GM21367 (cell line): ENCODE data around the gene DYNLRB1.

Source experiments
- ATAC-seq: cut with Tn5 transposase; IDR thresholded peaks from one replicate; pipeline ENCODE4 v1.9.1; 2021; ENCODE audit not compliant: unreplicated experiment

Gene DYNLRB1

GRCh38 chr20:34553366-34553867 is 37.2 kb downstream of the DYNLRB1 start:
- no peak for ATAC-seq

GRCh38 chr20:34557936-34558319 is 41.7 kb downstream of the DYNLRB1 start:
- no peak for ATAC-seq

DNA sequence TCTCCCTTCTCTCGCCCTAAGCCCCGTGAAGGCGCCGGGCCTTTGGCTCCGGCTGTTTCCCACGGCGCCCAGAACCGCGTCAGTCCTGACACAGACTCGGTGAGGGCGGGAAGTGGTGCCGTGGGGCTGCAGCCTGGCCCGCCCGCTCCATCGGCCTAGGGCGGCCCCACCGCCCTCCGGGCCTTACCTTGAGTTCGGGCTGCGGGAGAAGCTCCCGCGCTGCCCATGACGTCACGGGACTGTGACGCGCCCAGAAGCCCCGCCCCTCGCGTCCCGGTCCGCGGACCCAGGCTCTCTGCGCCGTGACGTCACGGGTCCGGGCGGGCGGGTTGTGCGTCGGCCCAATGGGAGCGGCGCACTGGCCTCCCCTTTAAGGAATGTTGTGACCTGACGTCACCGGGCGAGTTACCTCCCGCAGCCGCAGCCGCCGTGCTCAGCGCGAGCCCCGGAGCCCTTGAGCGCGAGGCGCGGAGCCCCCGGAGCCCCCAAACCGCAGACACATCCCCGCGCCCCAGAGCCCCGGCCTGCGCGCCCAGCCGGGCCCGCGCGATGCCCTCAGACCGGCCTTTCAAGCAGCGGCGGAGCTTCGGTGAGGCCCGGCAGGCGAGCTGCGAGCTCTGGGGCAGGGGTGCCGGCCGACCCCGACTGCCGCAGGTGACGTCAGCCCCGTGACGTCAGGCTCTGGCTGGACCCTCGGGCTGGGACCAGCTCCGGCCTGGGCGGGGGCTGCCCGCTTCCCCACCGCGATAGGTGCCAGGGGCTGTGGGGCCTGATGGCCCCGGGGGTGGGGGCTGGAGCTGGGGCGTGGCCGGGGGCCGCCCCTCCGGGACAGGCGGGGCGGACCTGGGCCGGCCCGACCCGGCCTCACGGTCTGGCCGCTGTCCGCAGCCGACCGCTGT is 42.3 kb downstream of the DYNLRB1 start, which contains the start of gene MAP1LC3A:
Gene MAP1LC3A (plus strand): TSS at position 399 of the 899 bp plus-strand sequence. CDS start 151 bp downstream, at position 550.
- ATAC-seq: no peak

GRCh38 chr20:34559311-34560140 is 43.3 kb downstream of the DYNLRB1 start:
- ATAC-seq: no peak

GRCh38 chr20:34560141-34560523 is 43.9 kb downstream of the DYNLRB1 start:
- no peak for ATAC-seq

- ATAC-seq: no peak
Observed at GRCh38 chr20:34560614-34561013, 44.4 kb downstream of the DYNLRB1 start.

- no peak for ATAC-seq
Observed at GRCh38 chr20:34561661-34562060, 45.4 kb downstream of the DYNLRB1 start.

DNA sequence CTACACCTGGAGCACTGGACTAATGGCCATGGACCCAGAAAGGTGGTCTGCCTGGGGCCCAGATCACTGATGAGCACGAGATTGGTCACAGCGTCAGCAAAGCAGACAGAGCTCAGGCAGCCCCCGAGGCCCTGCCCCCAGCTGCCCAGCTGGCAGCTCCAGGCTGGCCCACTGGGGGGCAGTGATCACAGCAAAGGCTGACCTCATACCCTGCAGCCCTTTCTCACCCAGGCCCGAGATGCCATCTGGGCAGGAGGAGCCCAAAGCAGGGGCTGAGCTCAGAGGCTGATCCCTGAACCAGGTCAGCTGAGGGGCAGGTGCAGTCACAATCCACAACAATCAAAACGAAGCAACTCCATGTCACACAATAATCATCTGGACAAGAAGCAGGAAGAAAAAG is 46.4 kb downstream of the DYNLRB1 start:
- no peak for ATAC-seq

GRCh38 chr20:34564833-34565232 is 48.6 kb downstream of the DYNLRB1 start:
- ATAC-seq: no peak

- no peak for ATAC-seq
Observed at GRCh38 chr20:34566978-34567891, 51.0 kb downstream of the DYNLRB1 start.

DNA sequence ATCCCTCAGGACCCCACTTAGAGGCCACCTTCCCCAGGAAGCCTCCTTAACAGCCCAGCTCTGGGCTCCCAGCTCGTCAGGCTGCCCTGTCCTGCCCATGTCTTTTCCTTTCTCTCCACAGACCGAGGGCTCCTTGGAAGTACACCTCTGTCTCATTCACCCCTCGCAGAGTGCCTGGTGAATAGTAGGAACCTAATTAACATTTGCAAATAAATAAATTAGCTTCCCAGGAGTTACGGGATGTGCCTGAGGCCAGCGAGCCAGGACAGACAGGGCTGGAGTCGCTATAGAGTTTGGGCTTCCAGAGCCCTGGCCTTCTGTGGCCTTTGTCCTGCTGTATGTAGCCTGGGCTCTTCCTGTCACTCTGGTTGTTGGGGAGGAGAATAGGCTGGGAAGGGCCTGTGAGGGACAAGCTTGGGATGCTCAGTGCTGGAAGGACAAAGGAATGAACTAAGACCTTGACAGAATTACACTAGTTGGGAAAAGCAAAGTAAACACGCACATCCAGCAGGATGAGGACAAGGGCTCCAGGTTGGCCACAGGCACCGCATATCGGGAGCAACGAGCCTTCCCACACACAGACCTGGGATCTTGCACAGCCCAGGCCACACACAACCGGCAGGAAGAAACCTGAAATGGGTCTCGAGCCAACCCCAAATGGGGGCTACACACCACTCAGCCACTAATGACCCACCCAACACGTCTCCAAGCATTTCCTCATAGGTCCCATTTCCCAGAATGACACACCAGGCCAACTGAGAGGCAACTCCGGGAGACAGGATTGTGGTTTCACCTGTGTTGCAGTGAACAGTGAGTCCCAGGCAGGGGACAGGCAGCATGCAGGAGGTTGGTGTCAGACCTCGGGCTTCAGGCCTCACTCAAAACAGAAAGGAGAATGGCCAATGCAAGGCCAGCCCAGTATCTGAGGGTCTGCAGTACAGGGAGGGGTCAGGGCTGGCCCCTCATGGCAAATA is 52.0 kb downstream of the DYNLRB1 start:
- no peak for ATAC-seq

GRCh38 chr20:34569598-34569997 is 53.4 kb downstream of the DYNLRB1 start:
- ATAC-seq: no peak

DNA sequence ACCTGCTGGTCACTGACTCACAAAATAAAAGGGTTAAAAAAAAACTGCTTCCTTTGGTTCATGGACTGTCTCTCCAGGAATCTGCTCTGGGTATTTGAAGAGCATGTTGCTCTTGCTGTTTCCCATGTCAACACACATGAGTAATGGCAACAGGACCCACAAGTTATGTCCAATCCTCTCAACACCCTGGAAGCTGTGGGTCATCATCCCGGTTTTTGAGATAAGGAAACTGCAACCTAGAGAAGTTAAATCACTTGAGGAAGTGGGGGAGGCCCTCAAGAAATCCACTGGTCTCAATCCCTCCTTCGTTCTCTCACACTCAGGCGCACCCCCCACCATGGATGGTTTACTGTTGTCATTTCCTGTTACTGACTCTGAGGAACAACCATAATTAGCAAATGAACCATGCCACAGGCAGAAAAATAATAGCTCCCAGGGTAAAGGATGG is 54.7 kb downstream of the DYNLRB1 start:
- no peak for ATAC-seq

DNA sequence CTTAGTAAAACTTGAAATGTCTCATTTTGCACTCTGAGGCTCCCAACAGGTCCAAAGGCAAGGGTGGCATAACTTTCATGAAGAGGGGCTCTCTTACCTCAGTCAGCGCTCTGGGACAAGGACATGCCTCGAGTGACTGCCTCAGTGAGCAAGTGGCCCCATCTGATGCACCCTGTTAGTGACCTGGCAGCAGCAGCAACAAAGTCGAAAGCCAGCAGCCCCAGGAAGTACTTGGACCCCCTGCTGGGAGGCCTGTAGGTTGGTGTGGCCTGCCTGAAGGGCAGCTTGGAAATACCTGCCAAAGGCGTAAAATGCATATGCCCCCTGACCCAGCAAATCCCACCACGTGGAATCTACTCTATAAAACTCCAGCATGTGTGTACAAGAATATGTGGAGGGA is 55.5 kb downstream of the DYNLRB1 start:
- ATAC-seq: no peak

DNA sequence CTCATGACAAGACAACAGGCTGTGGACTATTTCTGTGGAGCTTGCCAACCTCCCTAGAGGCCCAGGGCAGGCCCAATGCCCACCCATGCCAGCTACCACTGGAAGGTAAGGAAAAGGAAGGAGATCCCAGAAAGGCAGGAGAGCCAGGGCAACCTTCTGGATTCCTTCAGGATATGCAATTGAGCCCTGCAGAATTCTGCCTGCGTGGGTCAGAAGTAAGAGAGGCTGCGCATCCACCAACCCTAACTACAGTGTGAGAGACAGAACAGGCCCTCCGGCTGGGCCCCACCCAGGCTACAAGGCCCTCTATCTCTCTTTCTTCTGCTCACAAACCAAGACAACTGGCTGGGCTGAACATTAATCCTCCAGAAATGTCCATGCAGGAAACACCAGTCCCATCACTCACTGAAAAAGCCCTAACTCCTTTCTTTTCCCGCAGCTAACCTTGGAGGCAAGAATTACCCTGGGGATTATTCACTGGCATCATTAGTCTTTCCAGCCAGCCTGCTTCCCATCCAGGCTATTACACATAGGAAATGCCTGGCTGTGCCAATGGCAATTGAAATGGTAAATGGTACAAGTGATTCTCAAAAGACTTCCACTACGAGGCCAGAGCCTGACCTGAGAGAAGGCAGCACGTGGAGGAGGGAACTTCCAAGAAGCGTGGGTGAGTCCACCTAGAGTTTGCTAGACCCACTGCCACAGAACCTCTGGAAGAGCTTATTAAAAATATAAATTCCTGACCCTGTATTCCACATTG is 57.5 kb downstream of the DYNLRB1 start:
- no peak for ATAC-seq

DNA sequence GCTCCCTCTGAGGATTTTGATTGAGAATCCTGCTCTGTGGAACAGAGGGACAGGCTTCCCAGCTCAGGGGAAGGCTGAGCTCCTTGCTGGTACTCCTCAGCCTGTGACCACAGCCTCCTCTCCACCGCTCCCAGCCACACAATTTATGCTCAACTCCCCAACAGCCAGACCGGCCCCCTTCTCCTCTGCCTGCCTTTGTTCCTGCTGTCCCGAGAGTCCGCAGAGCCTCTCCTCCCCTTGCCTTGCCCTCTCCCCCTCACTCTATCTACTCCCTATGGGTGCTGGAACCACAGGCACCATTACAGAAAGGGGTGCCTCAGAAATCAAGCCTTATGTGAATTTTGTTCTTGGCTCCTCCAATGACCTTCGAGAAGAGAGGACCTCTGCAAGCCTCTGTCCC is 58.2 kb downstream of the DYNLRB1 start:
- no peak for ATAC-seq

GRCh38 chr20:34574861-34575260 is 58.6 kb downstream of the DYNLRB1 start:
- no peak for ATAC-seq

DNA sequence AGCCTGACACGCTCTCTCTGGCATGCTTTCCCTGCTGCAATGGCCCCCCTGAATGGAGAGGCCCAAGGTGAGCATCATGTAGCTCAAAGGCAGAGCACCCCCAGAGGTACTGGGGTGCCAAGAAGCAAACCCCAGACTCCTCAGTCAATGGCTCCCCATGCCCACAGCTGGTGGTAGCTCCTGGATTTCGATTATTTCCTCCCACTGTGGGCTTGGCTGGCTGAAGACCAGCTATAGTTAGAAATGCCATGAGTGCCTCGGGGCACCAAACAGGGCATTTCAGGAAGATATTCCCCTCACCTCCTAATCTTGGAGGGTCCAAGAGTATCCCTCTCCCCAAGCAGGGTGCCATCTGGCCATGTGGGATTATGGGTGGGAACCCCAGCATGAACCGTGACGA is 59.0 kb downstream of the DYNLRB1 start:
- ATAC-seq: no peak

DNA sequence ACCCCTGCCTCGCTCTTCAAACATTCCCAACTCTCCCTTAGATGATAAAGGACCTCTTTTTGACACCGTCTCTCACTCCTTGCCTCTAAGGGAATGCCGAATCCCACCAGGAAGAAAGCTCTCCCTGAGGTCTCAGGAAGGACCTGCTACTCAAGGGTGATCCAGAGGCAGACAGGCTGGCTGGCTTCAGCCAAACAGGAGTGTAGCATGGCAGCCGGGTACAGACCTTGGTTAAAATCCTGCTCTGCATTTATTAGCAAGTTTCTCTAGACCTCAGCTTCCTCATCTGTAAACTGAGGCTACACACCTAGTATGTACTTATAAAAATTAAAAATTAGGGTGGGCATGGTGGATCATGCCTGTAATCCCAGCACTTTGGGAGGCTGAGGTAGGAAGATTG is 59.5 kb downstream of the DYNLRB1 start:
- ATAC-seq: no peak
